ENCODE results near the gene PIRT.
A peak's percentile ranks its signal among the peaks of the same experiment; 100 is the strongest.
"Not testable (repeated sequence)": the region's sequence is repeated elsewhere in the genome, so short reads cannot be mapped to it uniquely, and the experiment has no call there.

PIRT gene

GRCh38 chr17:10837921-10838320, at the start of gene PIRT:
Gene PIRT, minus strand, starts transcription at chr17:10838087. Its CDS starts 12,442 bp downstream, at chr17:10825645.
- no peak for DNase-seq (ENCODE audit: low read depth in 1 of 2, low spot score in 1 of 2)

DNA sequence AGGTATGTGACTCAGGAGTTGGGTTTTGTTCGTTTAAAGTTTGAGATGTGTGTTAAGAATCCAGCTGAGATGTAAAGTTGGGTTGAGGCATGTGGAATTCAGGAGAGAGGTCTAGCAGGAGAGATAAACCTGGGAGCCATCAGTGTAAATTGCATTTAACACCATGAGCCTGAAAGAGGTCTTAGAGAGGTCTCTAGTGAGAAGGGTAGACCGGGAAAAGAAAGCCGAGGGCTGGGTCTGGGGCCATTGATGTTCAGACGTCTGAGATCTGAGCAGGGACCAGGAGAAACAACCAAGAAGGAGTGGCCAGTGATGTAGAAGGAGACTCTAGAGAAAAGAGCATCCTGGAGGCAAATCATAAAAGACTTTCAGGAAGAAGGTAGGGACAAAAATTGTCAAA, 44.1 kb upstream of the PIRT start:
- DNase-seq (ENCODE audit: low read depth in 1 of 2, low spot score in 1 of 2) = no peak

GRCh38 chr17:10879190-10879836, 41.4 kb upstream of the PIRT start:
- no peak for DNase-seq (ENCODE audit: low read depth in 1 of 2, low spot score in 1 of 2)

DNA sequence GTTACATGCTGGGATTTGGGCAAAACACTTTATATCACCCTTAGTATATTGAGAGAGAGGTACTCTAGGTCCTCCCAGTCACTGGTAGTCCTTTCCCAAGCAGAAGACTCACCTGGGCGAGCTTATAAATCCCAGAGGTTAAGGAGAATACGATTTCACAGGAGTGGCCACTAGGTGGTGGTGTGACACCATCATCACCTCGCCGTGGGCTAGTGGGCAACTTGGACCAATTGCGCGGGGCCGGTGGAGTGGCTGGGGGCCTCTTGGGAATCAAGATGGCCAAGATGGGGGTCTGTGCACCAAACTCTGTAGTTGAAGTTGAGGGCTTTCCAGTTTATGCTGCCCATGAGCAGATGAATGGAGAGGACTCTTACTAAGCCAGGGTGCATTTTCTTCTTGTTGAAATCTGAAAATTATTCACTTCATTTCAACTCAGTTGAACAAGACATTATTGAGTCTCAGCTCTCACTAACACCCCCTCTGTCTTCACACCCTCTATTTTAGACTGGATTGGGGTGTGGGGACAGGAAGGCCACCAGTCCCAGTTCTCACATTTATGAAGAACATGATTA, 38.2 kb upstream of the PIRT start:
- DNase-seq (ENCODE audit: low read depth in 1 of 2, low spot score in 1 of 2) = peak in 1 of 2 donors; percentile 9

- DNase-seq (ENCODE audit: low read depth in 1 of 2, low spot score in 1 of 2) = no peak
Measured at GRCh38 chr17:10875430-10875851, 37.6 kb upstream of the PIRT start.

- no peak for DNase-seq (ENCODE audit: low read depth in 1 of 2, low spot score in 1 of 2)
Measured at GRCh38 chr17:10871914-10872313, 34.0 kb upstream of the PIRT start.

- no peak for DNase-seq (ENCODE audit: low read depth in 1 of 2, low spot score in 1 of 2)
Measured at GRCh38 chr17:10870336-10871050, 32.6 kb upstream of the PIRT start.

DNA sequence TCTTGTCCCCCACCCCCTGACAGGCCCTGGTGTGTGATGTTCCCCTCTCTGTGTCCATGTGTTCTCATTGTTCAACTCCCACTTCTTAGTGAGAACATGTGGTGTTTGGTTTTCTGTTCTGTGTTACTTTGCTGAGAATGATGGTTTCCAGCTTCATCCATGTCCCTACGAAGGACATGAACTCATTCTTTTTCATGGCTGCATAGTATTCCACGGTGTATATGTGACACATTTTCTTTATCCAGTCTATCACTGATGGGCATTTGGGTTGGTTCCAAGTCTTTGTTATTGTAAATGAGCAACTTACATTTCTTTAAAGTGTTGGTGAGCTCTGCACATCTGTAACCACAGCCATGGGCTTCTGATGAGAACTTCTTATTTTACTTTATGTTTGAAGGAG, 30.9 kb upstream of the PIRT start:
- not testable (repeated sequence) for DNase-seq (ENCODE audit: low read depth in 1 of 2, low spot score in 1 of 2)

GRCh38 chr17:10859051-10859450, 21.2 kb upstream of the PIRT start:
- no peak for DNase-seq (ENCODE audit: low read depth in 1 of 2, low spot score in 1 of 2)

DNA sequence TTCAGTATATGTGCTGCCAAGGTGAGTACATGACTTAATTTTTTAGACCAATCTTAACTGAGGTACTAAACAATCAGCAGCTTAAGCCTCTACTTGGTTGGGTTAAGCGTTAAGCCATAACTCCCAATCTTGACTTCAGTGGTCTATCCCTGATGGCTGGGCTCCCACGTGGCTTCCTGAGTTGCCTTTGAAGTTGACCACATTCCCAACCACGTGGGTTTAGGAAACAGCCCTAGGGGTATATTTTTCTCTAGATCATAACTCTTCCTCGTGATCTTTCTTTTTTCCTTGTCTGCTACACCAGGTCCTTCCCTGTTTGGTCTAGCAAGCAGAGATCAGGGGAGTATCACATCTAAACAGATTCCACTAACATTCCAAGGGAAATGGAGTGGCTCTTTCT, 20.1 kb upstream of the PIRT start:
- DNase-seq (ENCODE audit: low read depth in 1 of 2, low spot score in 1 of 2) = no peak

DNA sequence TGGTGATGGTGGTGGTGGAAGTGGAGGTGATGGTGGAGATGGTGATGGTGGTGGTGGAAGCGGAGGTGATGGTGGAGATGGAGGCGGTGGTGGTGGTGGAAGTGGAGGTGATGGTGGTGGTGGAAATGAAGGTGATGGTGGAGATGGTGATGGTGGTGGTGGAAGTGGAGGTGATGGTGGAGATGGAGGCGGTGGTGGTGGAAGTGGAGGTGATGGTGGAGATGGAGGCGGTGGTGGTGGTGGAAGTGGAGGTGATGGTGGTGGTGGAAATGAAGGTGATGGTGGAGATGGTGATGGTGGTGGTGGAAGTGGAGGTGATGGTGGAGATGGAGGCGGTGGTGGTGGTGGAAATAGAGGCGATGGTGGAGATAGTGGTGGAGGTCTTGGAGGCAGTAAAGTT, 8.7 kb upstream of the PIRT start:
- not testable (repeated sequence) for DNase-seq (ENCODE audit: low read depth in 1 of 2, low spot score in 1 of 2)

GRCh38 chr17:10845388-10845751, 7.5 kb upstream of the PIRT start:
- DNase-seq (ENCODE audit: low read depth in 1 of 2, low spot score in 1 of 2) = no peak

GRCh38 chr17:10844621-10845387, 6.9 kb upstream of the PIRT start:
- peak; percentile 42 to 57 for DNase-seq (ENCODE audit: low read depth in 1 of 2, low spot score in 1 of 2)

DNA sequence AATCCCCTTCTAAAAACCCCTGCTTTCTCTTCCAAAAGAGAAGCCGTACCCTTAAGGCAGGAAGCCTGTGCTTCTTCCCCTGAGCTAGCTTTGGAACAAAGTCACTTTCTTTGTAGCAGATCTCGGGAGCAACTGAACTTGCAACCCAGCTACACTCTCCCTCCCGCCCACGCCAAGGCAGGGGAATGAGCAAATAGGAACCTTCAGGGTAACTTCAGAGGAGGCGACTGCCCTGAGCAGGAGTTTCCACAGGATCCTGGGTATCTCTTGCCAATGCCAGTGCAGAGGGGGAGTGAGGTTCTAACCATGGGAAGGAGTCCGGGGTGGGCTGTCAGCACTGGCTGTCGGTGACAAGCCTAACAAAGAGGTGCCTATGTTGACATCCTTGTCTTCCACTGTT, 5.9 kb upstream of the PIRT start:
- no peak for DNase-seq (ENCODE audit: low read depth in 1 of 2, low spot score in 1 of 2)

DNA sequence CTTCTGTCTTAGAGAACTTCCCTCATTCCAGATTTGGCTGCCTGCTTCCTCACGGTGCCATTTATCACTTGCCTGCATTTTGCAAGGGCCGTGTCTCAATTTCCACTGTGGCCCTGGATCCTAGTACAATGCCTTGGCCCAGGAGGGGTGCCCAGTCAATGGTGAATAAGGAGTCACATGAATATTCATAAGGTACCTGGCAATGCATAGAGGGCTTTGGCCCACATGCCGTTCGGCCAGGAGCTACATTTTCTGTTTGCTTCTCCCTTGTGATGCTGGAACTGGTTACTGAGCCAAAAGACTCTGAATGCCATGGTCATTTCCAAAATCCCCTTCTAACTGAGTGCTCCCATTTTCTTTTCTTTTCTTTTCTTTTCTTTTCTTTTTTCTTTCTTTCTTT, 4.8 kb upstream of the PIRT start:
- DNase-seq (ENCODE audit: low read depth in 1 of 2, low spot score in 1 of 2) = no peak

- no peak for DNase-seq (ENCODE audit: low read depth in 1 of 2, low spot score in 1 of 2)
Measured at GRCh38 chr17:10838682-10839081, 795 bp upstream of the PIRT start.

DNA sequence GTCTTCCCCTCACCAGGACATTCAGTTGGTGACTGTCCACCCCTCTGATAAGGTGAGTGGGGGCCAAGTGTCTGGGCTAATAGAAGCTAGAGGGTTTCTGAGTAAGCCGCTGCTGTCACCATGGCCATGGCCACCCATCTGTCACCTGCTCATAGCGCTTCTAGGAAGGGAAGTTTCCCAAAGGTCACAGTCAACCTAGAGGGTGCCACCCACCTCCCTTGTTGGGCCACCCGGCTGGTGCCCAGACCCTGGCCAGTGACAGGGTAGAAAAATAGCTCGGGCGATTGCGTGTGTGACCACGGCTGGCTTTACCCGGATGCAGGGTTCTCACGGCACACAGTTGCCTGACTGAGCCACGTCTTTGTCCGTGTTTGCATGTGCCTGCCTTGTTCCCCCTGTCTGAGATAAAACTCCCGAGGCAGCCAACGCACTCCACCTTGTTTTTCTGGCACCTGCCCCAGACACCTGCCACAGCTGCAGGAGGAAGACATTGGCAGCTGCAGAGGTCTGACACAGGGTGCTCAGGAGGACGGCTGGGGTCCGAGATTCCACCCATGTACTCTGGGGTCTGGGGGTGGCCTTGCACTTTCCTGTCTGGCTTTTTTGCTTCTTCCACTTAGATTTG, 809 bp downstream of the PIRT start:
- no peak for DNase-seq (ENCODE audit: low read depth in 1 of 2, low spot score in 1 of 2)

DNA sequence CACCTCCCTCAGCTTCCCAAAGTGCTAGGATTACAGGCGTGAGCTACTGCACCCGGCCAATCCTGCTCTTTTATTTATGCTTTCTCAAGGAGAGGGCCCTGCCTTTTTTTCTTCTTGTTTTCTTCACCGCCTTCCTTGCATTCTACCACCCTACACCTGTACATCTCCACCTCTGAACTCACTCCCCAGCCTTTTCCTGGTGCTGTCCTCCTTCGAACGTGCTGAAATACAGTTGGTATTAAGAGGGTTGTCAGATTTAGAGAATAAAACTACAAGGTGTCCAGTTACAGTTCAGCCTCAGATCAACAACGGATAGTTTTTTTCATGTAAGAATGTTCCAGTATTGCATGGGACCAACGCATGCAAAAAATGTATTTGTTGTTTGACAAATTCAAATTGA, 1.7 kb downstream of the PIRT start:
- DNase-seq (ENCODE audit: low read depth in 1 of 2, low spot score in 1 of 2) = no peak

- DNase-seq (ENCODE audit: low read depth in 1 of 2, low spot score in 1 of 2) = no peak
Measured at GRCh38 chr17:10831696-10832095, 6.2 kb downstream of the PIRT start.

GRCh38 chr17:10827898-10828552, 9.9 kb downstream of the PIRT start:
- DNase-seq (ENCODE audit: low read depth in 1 of 2, low spot score in 1 of 2) = no peak

DNA sequence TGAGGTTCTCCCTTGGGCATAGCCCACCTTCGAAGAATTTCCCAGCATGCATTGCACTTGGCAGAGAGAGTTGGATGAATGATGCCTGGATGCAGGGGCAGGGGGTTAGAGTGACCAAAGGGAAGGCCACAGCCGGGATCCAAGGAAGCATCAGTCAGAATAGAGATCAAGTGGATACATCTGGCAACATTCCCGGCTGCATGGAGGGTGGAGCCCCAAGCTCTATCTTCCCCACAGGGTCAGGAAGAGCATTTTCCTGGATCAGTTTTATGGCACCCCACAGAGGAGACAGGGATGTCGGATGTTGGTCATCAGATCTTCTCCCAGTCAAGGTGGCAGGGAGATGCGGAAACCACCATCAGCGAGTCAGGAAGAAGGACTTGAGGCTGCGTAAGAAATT, 13.0 kb downstream of the PIRT start:
- DNase-seq (ENCODE audit: low read depth in 1 of 2, low spot score in 1 of 2) = no peak

Data from activated CD4-positive, alpha-beta T cell treated with anti-CD3 and anti-CD28 coated beads, Interleukin-2, amount 50 U/mL, for 24 hours (primary cell).